Endodermal cell (in vitro differentiated cells): ENCODE results near the gene SLC22A25. TPM values are rescaled to one million over a fixed set of nuclear protein-coding genes. Genes with fewer than 3 reads are reported as not detected.

Experiments used
- DNase-seq: peaks from one replicate; pipeline ENCODE4 v3.0.0-alpha.2; 2017
- H3K27ac ChIP-seq: 2 replicates; pipeline ENCODE4 v1.5.1; 2013; ENCODE audit warnings: mild to moderate bottlenecking, low read depth, low read length, moderate library complexity
- H3K27me3 ChIP-seq: 2 replicates; pipeline ENCODE4 v1.6.1; 2013; ENCODE audit warnings: mild to moderate bottlenecking, low read length, moderate library complexity; ENCODE audit not compliant: insufficient read depth, control insufficient read depth, poor library complexity, severe bottlenecking
- H3K36me3 ChIP-seq: 2 replicates; pipeline ENCODE4 v1.7.0; 2013; ENCODE audit warnings: mild to moderate bottlenecking, low read length, moderate library complexity; ENCODE audit not compliant: control insufficient read depth, insufficient read depth
- H3K4me1 ChIP-seq: one replicate; pipeline ENCODE4 v1.7.0; 2013; ENCODE audit warnings: low read length; ENCODE audit not compliant: control insufficient read depth, insufficient read depth
- H3K4me3 ChIP-seq: 2 replicates; pipeline ENCODE4 v1.5.1; 2013; ENCODE audit warnings: mild to moderate bottlenecking, low read length, moderate library complexity
- H3K9ac ChIP-seq: 2 replicates; pipeline ENCODE4 v1.6.1; 2013; ENCODE audit warnings: mild to moderate bottlenecking, low read length, moderate library complexity; ENCODE audit not compliant: poor library complexity, severe bottlenecking; ENCODE audit errors: extremely low read depth
- H3K9me3 ChIP-seq: 2 replicates; pipeline ENCODE4 v1.6.1; 2013; ENCODE audit warnings: mild to moderate bottlenecking, low read length, moderate library complexity; ENCODE audit not compliant: control insufficient read depth
- H3K27ac Mint-ChIP-seq: 2 replicates; pipeline ENCODE4 v1.8.0; 2020; ENCODE audit warnings: mixed read lengths
- H3K27me3 Mint-ChIP-seq: 2 replicates; pipeline ENCODE4 v1.8.0; 2021; ENCODE audit warnings: mild to moderate bottlenecking, mixed read lengths; ENCODE audit not compliant: insufficient read depth
- H3K36me3 Mint-ChIP-seq: 2 replicates; pipeline ENCODE4 v1.8.0; 2020; ENCODE audit warnings: low read depth, mixed read lengths
- H3K4me1 Mint-ChIP-seq: 2 replicates; pipeline ENCODE4 v1.8.0; 2020; ENCODE audit warnings: mixed read lengths
- H3K4me3 Mint-ChIP-seq: 2 replicates; pipeline ENCODE4 v1.8.0; 2020; ENCODE audit warnings: mild to moderate bottlenecking, moderate library complexity, mixed read lengths
- H3K9me3 Mint-ChIP-seq: 2 replicates; pipeline ENCODE4 v1.8.0; 2020; ENCODE audit warnings: mild to moderate bottlenecking, mixed read lengths
- WGBS, 2 experiments: methylation state at CpG; one replicate each; pipeline versions ENCODE4 v1.1.5 to v1.1.7; 2013; ENCODE audit warnings: missing lambda C conversion rate in 2 of 2, mixed read lengths in 1 of 2; ENCODE audit not compliant: insufficient coverage in 1 of 2, insufficient read length in 1 of 2; 5-methylcytosine and 5-hydroxymethylcytosine counted together
- total RNA-seq, 2 donors: library from RNA; stranded (reverse); fragmentation: NEBNext Ultra II Directional in 1 of 2; extraction: Animal tissue kit (Norgen Biotek cat#: 25700) in 1 of 2; gene quantifications; 2 replicates in 1 of 2; 3 replicates in 1 of 2; pipeline ENCODE4 v1.2.1, GENCODE V29; 2021
- TF ChIP-seq, protein P1 (sequence below): fragments of 200-600 bp; sonication (generic); conservative IDR thresholded peaks from 2 replicates; pipeline ENCODE4 v1.5.0; 2021; ENCODE audit warnings: antibody characterized with exemption, mild to moderate bottlenecking

Gene SLC22A25
- total RNA-seq, 2 donors from 2014 or later, result 0.18 TPM; not detected in 1

- H3K4me3 ChIP-seq, result no peak overlapping the region
- no peaks in the 10 kb centered on the region for H3K36me3 Mint-ChIP-seq
- no peak overlapping the region for H3K27ac ChIP-seq
- no peak overlapping the region for H3K27ac Mint-ChIP-seq
- no peaks in the 10 kb centered on the region for H3K4me1 ChIP-seq
- H3K27me3 ChIP-seq, result peaks cover 38% of the 10 kb centered on the region
- no peak for DNase-seq
- H3K9ac ChIP-seq, result no peak overlapping the region
- no peaks in the 10 kb centered on the region for H3K36me3 ChIP-seq
- TF ChIP-seq, protein P1, sequence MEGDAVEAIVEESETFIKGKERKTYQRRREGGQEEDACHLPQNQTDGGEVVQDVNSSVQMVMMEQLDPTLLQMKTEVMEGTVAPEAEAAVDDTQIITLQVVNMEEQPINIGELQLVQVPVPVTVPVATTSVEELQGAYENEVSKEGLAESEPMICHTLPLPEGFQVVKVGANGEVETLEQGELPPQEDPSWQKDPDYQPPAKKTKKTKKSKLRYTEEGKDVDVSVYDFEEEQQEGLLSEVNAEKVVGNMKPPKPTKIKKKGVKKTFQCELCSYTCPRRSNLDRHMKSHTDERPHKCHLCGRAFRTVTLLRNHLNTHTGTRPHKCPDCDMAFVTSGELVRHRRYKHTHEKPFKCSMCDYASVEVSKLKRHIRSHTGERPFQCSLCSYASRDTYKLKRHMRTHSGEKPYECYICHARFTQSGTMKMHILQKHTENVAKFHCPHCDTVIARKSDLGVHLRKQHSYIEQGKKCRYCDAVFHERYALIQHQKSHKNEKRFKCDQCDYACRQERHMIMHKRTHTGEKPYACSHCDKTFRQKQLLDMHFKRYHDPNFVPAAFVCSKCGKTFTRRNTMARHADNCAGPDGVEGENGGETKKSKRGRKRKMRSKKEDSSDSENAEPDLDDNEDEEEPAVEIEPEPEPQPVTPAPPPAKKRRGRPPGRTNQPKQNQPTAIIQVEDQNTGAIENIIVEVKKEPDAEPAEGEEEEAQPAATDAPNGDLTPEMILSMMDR, result no peak
- WGBS, 2 experiments, result 85 to 100% methylated on average over 1 of the region's 1 CpG
- peaks cover 42% of the 10 kb centered on the region for H3K27me3 Mint-ChIP-seq
- H3K4me3 Mint-ChIP-seq, result no peak overlapping the region
- no peaks in the 10 kb centered on the region for H3K4me1 Mint-ChIP-seq
- H3K9me3 ChIP-seq, result no peaks in the 10 kb centered on the region
- no peaks in the 10 kb centered on the region for H3K9me3 Mint-ChIP-seq
Observed at GRCh38 chr11:63274776-63275175, 31.4 kb upstream of the SLC22A25 start.

- no peak for DNase-seq
- Histone ChIP-seq H3K4me1 (no peaks in the 10 kb centered on the region), H3K36me3 (no peaks in the 10 kb centered on the region), H3K27ac (no peak overlapping the region), H3K9me3 (no peaks in the 10 kb centered on the region), H3K27me3 (peaks cover 28% of the 10 kb centered on the region), H3K4me3 (no peak overlapping the region), H3K9ac (no peak overlapping the region)
- Mint-ChIP-seq H3K4me1 (no peaks in the 10 kb centered on the region), H3K27ac (no peak overlapping the region), H3K4me3 (no peak overlapping the region), H3K9me3 (no peaks in the 10 kb centered on the region), H3K27me3 (peaks cover 31% of the 10 kb centered on the region), H3K36me3 (no peaks in the 10 kb centered on the region)
- WGBS, 2 experiments, result 96 to 100% methylated on average over 3 of the region's 3 CpGs
- TF ChIP-seq, protein P1, result no peak
Observed at GRCh38 chr11:63273685-63274084, 30.3 kb upstream of the SLC22A25 start.

- TF ChIP-seq, protein P1, result no peak
- Mint-ChIP-seq H3K4me1 (peaks cover 4% of the 10 kb centered on the region), H3K27ac (no peak overlapping the region), H3K4me3 (no peak overlapping the region), H3K9me3 (no peaks in the 10 kb centered on the region), H3K27me3 (peaks cover 15% of the 10 kb centered on the region), H3K36me3 (no peaks in the 10 kb centered on the region)
- H3K27ac ChIP-seq, result no peak overlapping the region
- no peak for DNase-seq
- H3K4me3 ChIP-seq, result no peak overlapping the region
- H3K27me3 ChIP-seq, result no peaks in the 10 kb centered on the region
- no peaks in the 10 kb centered on the region for H3K36me3 ChIP-seq
- H3K4me1 ChIP-seq, result peaks cover 10% of the 10 kb centered on the region
- H3K9me3 ChIP-seq, result no peaks in the 10 kb centered on the region
- WGBS, 2 experiments, result 86 to 90% methylated on average over 1 to 3 of the region's 3 CpGs
- no peak overlapping the region for H3K9ac ChIP-seq
Observed at GRCh38 chr11:63262547-63262946, 19.1 kb upstream of the SLC22A25 start.
